SJCRH30 (cell line): ENCODE measurements around the gene GRAP2. TPM values are rescaled to one million over a fixed set of nuclear protein-coding genes. Genes with fewer than 3 reads are reported as not detected.
"Not testable (repeated sequence)": the region's sequence is repeated elsewhere in the genome, so short reads cannot be mapped to it uniquely, and the experiment has no call there.

Experiments used
- DNase-seq, 2 experiments: peaks; one replicate each; pipeline ENCODE4 v3.0.0-alpha.2; 2015 to 2020
- H3K27ac ChIP-seq: fragments of 250-450 bp; sonication (Bioruptor Pico); 2 replicates; pipeline ENCODE4 v1.5.1; 2020; ENCODE audit warnings: mild to moderate bottlenecking, moderate library complexity
- H3K27me3 ChIP-seq: fragments of 250-450 bp; sonication (Bioruptor Pico); 2 replicates; pipeline ENCODE4 v1.5.1; 2020; ENCODE audit warnings: mild to moderate bottlenecking, moderate library complexity
- H3K36me3 ChIP-seq: fragments of 250-450 bp; sonication (Bioruptor Pico); 2 replicates; pipeline ENCODE4 v1.5.1; 2020; ENCODE audit warnings: mild to moderate bottlenecking, moderate library complexity
- H3K4me1 ChIP-seq: fragments of 250-450 bp; sonication (Bioruptor Pico); 2 replicates; pipeline ENCODE4 v1.5.1; 2020; ENCODE audit warnings: mild to moderate bottlenecking, moderate library complexity
- H3K4me3 ChIP-seq: fragments of 250-450 bp; sonication (Bioruptor Pico); 2 replicates; pipeline ENCODE4 v1.5.1; 2020; ENCODE audit warnings: mild to moderate bottlenecking, moderate library complexity
- H3K9me3 ChIP-seq: fragments of 250-450 bp; sonication (Bioruptor Pico); replicated peaks from 2 replicates; pipeline ENCODE4 v1.5.1; 2020; ENCODE audit warnings: mild to moderate bottlenecking, moderate library complexity
- total RNA-seq: library from RNA; depleted of rRNA; stranded (reverse); fragments of >200 nt; shearing (Covaris generic); gene quantifications from 2 replicates; pipeline ENCODE4 v1.2.3, GENCODE V29; 2014; rRNA removed

Gene GRAP2
- not detected in 2 replicates for total RNA-seq

- Histone ChIP-seq H3K36me3 (no peaks in the 10 kb centered on the region), H3K27ac (no peak within 1 kb of the TSS), H3K27me3 (no peaks in the 10 kb centered on the region; the same call in 1 of the 2 replicates), H3K4me1 (no peaks in the 10 kb centered on the region), H3K4me3 (no peak within 1 kb of the TSS), H3K9me3 (no peaks in the 10 kb centered on the region)
- DNase-seq = no peak
These were observed at the start of gene GRAP2 for GRCh38 chr22:39900306-39901227. Gene GRAP2, plus strand, starts transcription at chr22:39901084. Its CDS starts 46,023 bp downstream, at chr22:39947107.

GRCh38 chr22:39851606-39852315 is 49.1 kb upstream of the GRAP2 start:
- no peak for DNase-seq
- Histone ChIP-seq H3K36me3 (no peaks in the 10 kb centered on the region), H3K27ac (no peak overlapping the region), H3K4me1 (no peaks in the 10 kb centered on the region), H3K4me3 (no peak overlapping the region), H3K27me3 (no peaks in the 10 kb centered on the region), H3K9me3 (no peaks in the 10 kb centered on the region)

- Histone ChIP-seq H3K9me3 (no peaks in the 10 kb centered on the region), H3K4me3 (no peak overlapping the region), H3K4me1 (no peaks in the 10 kb centered on the region)
These were observed 48.1 kb upstream of the GRAP2 start for GRCh38 chr22:39852799-39853198.

GRCh38 chr22:39856588-39856987 is 44.3 kb upstream of the GRAP2 start:
- H3K36me3 ChIP-seq = no peaks in the 10 kb centered on the region
- H3K9me3 ChIP-seq = no peaks in the 10 kb centered on the region
- no peaks in the 10 kb centered on the region for H3K27me3 ChIP-seq
- H3K27ac ChIP-seq = no peak overlapping the region
- H3K4me3 ChIP-seq = no peak overlapping the region
- H3K4me1 ChIP-seq = no peaks in the 10 kb centered on the region
- DNase-seq = no peak

More at GRCh38 chr22:39852799-39853198, 48.1 kb upstream of the GRAP2 start:
- no peaks in the 10 kb centered on the region for H3K27me3 ChIP-seq
- no peak overlapping the region for H3K27ac ChIP-seq
- no peak for DNase-seq
- no peaks in the 10 kb centered on the region for H3K36me3 ChIP-seq

- Histone ChIP-seq H3K4me3 (no peak overlapping the region), H3K27me3 (no peaks in the 10 kb centered on the region), H3K27ac (no peak overlapping the region), H3K4me1 (no peaks in the 10 kb centered on the region), H3K9me3 (no peaks in the 10 kb centered on the region), H3K36me3 (no peaks in the 10 kb centered on the region)
- no peak for DNase-seq
These were observed 40.8 kb upstream of the GRAP2 start for GRCh38 chr22:39859903-39860588.

GRCh38 chr22:39868741-39869140 is 32.1 kb upstream of the GRAP2 start:
- Histone ChIP-seq H3K27me3 (no peaks in the 10 kb centered on the region), H3K4me1 (no peaks in the 10 kb centered on the region), H3K27ac (no peak overlapping the region), H3K36me3 (no peaks in the 10 kb centered on the region), H3K9me3 (no peaks in the 10 kb centered on the region), H3K4me3 (no peak overlapping the region)
- no peak for DNase-seq

GRCh38 chr22:39869797-39870196 is 31.1 kb upstream of the GRAP2 start:
- not testable (repeated sequence) for H3K27me3 ChIP-seq, DNase-seq, H3K36me3 ChIP-seq, H3K4me1 ChIP-seq, H3K4me3 ChIP-seq, H3K27ac ChIP-seq, H3K9me3 ChIP-seq

- Histone ChIP-seq H3K36me3 (no peaks in the 10 kb centered on the region), H3K9me3 (no peaks in the 10 kb centered on the region), H3K27ac (no peak overlapping the region), H3K4me3 (no peak overlapping the region), H3K4me1 (no peaks in the 10 kb centered on the region), H3K27me3 (no peaks in the 10 kb centered on the region)
- no peak for DNase-seq
These were observed 29.7 kb upstream of the GRAP2 start for GRCh38 chr22:39871008-39871798.

- Histone ChIP-seq H3K27me3 (no peaks in the 10 kb centered on the region), H3K4me1 (no peaks in the 10 kb centered on the region), H3K4me3 (no peak overlapping the region), H3K27ac (no peak overlapping the region), H3K9me3 (no peaks in the 10 kb centered on the region), H3K36me3 (no peaks in the 10 kb centered on the region)
- DNase-seq = no peak
These were observed 28.3 kb upstream of the GRAP2 start for GRCh38 chr22:39872548-39872947.

- no peaks in the 10 kb centered on the region for H3K27me3 ChIP-seq
These were observed 26.9 kb upstream of the GRAP2 start for GRCh38 chr22:39873965-39874364.

GRCh38 chr22:39875176-39875885 is 25.6 kb upstream of the GRAP2 start:
- H3K27ac ChIP-seq, H3K4me3 ChIP-seq, H3K36me3 ChIP-seq, H3K27me3 ChIP-seq, DNase-seq, H3K4me1 ChIP-seq, H3K9me3 ChIP-seq: not testable (repeated sequence)

More at GRCh38 chr22:39873965-39874364, 26.9 kb upstream of the GRAP2 start:
- H3K9me3 ChIP-seq = no peaks in the 10 kb centered on the region
- no peaks in the 10 kb centered on the region for H3K36me3 ChIP-seq
- DNase-seq = no peak
- H3K27ac ChIP-seq = no peak overlapping the region
- H3K4me3 ChIP-seq = no peak overlapping the region
- H3K4me1 ChIP-seq = no peaks in the 10 kb centered on the region

- Histone ChIP-seq H3K27me3 (no peaks in the 10 kb centered on the region), H3K4me3 (no peak overlapping the region), H3K9me3 (no peaks in the 10 kb centered on the region), H3K36me3 (no peaks in the 10 kb centered on the region), H3K27ac (no peak overlapping the region), H3K4me1 (no peaks in the 10 kb centered on the region)
- DNase-seq = no peak
These were observed 23.6 kb upstream of the GRAP2 start for GRCh38 chr22:39877079-39877845.

GRCh38 chr22:39880722-39881121 is 20.2 kb upstream of the GRAP2 start:
- no peaks in the 10 kb centered on the region for H3K36me3 ChIP-seq
- H3K4me1 ChIP-seq = no peaks in the 10 kb centered on the region
- no peaks in the 10 kb centered on the region for H3K9me3 ChIP-seq
- H3K4me3 ChIP-seq = no peak overlapping the region
- no peak for DNase-seq
- H3K27me3 ChIP-seq = no peaks in the 10 kb centered on the region
- no peak overlapping the region for H3K27ac ChIP-seq
